ENCODE measurements around the gene TMEM63B. TPM values are rescaled to one million over a fixed set of nuclear protein-coding genes. Genes with fewer than 3 reads are reported as not detected.
"Not testable (repeated sequence)": the region's sequence is repeated elsewhere in the genome, so short reads cannot be mapped to it uniquely, and the experiment has no call there.

The TMEM63B gene
- total RNA-seq, 4 donors from 2014 or later, result 27.2 to 71.9 (median 43.7) TPM

- DNase-seq (no peak), ATAC-seq (no peak)
- no peak overlapping the region for H3K27ac ChIP-seq
- H3K9me3 ChIP-seq, result no peaks in the 10 kb centered on the region
- intact Hi-C loops (cut with DNase I; ENCODE audit: low total_unique reads) (no loop called here), in situ Hi-C loops (cut with MboI; ENCODE audit: low sequenced_read_pairs in 4 of 4) (no loop called here)
- no peak overlapping the region for H3K4me3 ChIP-seq
- H3K36me3 ChIP-seq, result no peaks in the 10 kb centered on the region
- no peaks in the 10 kb centered on the region for H3K4me1 ChIP-seq
- no peaks in the 10 kb centered on the region for H3K27me3 ChIP-seq
- TF ChIP-seq CTCF (IDR thresholded peaks at IDR 0.05 in 4 of 5, conservative IDR thresholded peaks at IDR 0.05 in 1 of 5) (no peak), POLR2A (IDR thresholded peaks at IDR 0.05) (no peak)
Observed at GRCh38 chr6:44193307-44193910, 66.1 kb downstream of the TMEM63B start.

DNA sequence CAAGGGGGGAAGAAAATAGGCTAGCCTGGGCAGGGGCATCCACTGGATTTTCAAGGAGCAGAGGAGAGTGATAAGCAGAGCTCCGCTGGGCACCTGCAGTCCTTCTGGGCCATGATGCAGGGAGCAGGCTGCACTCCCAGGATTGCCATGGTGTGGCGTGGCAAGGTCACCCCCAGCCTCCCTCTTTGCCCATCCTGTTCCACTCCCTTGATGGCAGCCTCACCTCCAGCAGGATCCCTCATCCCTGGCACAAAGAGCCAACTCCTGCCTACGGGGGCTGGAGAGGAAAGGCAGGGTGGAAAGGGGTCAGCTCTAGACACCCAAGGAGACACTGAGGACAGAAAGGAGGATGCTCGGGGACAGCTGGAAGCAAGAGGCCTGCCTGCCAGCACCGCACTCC, 67.0 kb downstream of the TMEM63B start:
- no peaks in the 10 kb centered on the region for H3K27me3 ChIP-seq
- TF ChIP-seq CTCF (IDR thresholded peaks at IDR 0.05 in 4 of 5, conservative IDR thresholded peaks at IDR 0.05 in 1 of 5), result no peak
- no peak for TF ChIP-seq POLR2A (IDR thresholded peaks at IDR 0.05)
- no peaks in the 10 kb centered on the region for H3K4me1 ChIP-seq
- H3K36me3 ChIP-seq, result no peaks in the 10 kb centered on the region
- H3K9me3 ChIP-seq, result no peaks in the 10 kb centered on the region
- intact Hi-C loops (cut with DNase I; ENCODE audit: low total_unique reads), result no loop called here
- H3K27ac ChIP-seq, result no peak overlapping the region
- H3K4me3 ChIP-seq, result no peak overlapping the region
- ATAC-seq (no peak), DNase-seq (no peak)
- in situ Hi-C loops (cut with MboI; ENCODE audit: low sequenced_read_pairs in 4 of 4), result no loop called here

GRCh38 chr6:44196351-44196750, 69.0 kb downstream of the TMEM63B start:
- in situ Hi-C loops (cut with MboI; ENCODE audit: low sequenced_read_pairs in 4 of 4); intact Hi-C loops (cut with DNase I; ENCODE audit: low total_unique reads); H3K36me3 ChIP-seq; H3K4me3 ChIP-seq; H3K27ac ChIP-seq; H3K9me3 ChIP-seq; DNase-seq; H3K4me1 ChIP-seq; H3K27me3 ChIP-seq; ATAC-seq: not testable (repeated sequence)

DNA sequence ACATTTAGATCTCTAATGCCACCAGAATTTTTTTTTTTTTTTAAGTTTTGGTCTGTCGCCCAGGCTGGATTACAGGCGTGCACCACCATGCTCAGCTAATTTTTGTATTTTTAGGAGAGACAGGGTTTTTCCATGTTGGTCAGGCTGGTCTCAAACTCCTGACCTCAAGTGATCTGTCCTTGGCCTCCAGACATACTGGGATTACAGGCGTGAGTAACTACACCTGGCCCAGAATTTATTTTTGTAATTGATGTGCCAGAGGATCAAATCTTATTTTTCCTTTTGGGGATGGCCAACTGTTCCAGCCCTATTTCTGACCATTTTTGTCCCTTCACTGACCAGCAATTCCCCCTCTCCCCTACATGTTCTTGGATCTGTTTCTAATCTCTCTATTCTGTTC, 71.3 kb downstream of the TMEM63B start:
- no peaks in the 10 kb centered on the region for H3K9me3 ChIP-seq
- TF ChIP-seq CTCF (IDR thresholded peaks at IDR 0.05 in 4 of 5, conservative IDR thresholded peaks at IDR 0.05 in 1 of 5) (no peak), POLR2A (IDR thresholded peaks at IDR 0.05) (no peak)
- in situ Hi-C loops (cut with MboI; ENCODE audit: low sequenced_read_pairs in 4 of 4), result no loop called here
- no peaks in the 10 kb centered on the region for H3K27me3 ChIP-seq
- H3K4me1 ChIP-seq, result peaks cover 0 to 10% of the 10 kb centered on the region in 2 donors
- H3K4me3 ChIP-seq, result no peak overlapping the region
- no peak for ATAC-seq
- DNase-seq, result no peak
- intact Hi-C loops (cut with DNase I; ENCODE audit: low total_unique reads), result no loop called here
- no peak overlapping the region for H3K27ac ChIP-seq
- H3K36me3 ChIP-seq, result no peaks in the 10 kb centered on the region

GRCh38 chr6:44199883-44200282, 72.5 kb downstream of the TMEM63B start:
- peaks cover 0 to 12% of the 10 kb centered on the region in 2 donors for H3K4me1 ChIP-seq
- H3K27ac ChIP-seq, result no peak overlapping the region
- H3K9me3 ChIP-seq, result no peaks in the 10 kb centered on the region
- no peaks in the 10 kb centered on the region for H3K27me3 ChIP-seq
- H3K4me3 ChIP-seq, result no peak overlapping the region
- in situ Hi-C loops (cut with MboI; ENCODE audit: low sequenced_read_pairs in 4 of 4) (no loop called here), intact Hi-C loops (cut with DNase I; ENCODE audit: low total_unique reads) (no loop called here)
- no peak for DNase-seq
- no peak for ATAC-seq
- no peaks in the 10 kb centered on the region for H3K36me3 ChIP-seq
- no peak for TF ChIP-seq CTCF (IDR thresholded peaks at IDR 0.05 in 4 of 5, conservative IDR thresholded peaks at IDR 0.05 in 1 of 5)
- TF ChIP-seq POLR2A (IDR thresholded peaks at IDR 0.05), result no peak

Measured in gastrocnemius medialis (tissue), 4 donors.